HG03432 (cell line): ENCODE measurements around the gene CDCA4.

Experiments used
- ATAC-seq: cut with Tn5 transposase; IDR thresholded peaks from one replicate; pipeline ENCODE4 v1.9.1; 2021; ENCODE audit warnings: mild to moderate bottlenecking, moderate library complexity; ENCODE audit not compliant: unreplicated experiment

Gene CDCA4

GRCh38 chr14:104966981-104967385 is 53.9 kb downstream of the CDCA4 start:
- no peak for ATAC-seq

GRCh38 chr14:104966261-104966865 is 54.5 kb downstream of the CDCA4 start:
- no peak for ATAC-seq

GRCh38 chr14:104965561-104966231 is 55.2 kb downstream of the CDCA4 start:
- no peak for ATAC-seq

GRCh38 chr14:104964546-104964945 is 56.3 kb downstream of the CDCA4 start:
- no peak for ATAC-seq
